ENCODE measurements around the gene TTYH3.

- no peak for TF ChIP-seq FOXM1 (IDR thresholded peaks at IDR 0.05; ENCODE audit: borderline replicate concordance, low read depth)
- TF ChIP-seq TAF1 (IDR thresholded peaks at IDR 0.05; ENCODE audit: low read depth) = no peak
- no peak for TF ChIP-seq TEAD4 (IDR thresholded peaks at IDR 0.05)
Measured at GRCh38 chr7:2601907-2602306, 29.9 kb upstream of the TTYH3 start.
